Stimulated activated CD8-positive, alpha-beta memory T cell treated with anti-CD3 and anti-CD28 coated beads, Interleukin-7, amount 100 ng/mL, for 1 hour (primary cell): ENCODE measurements around the gene PLEKHG3.

Source experiments
- DNase-seq, 2 donors: peaks; one replicate each; pipeline ENCODE4 v3.0.0-alpha.2; 2020; ENCODE audit warnings: low read depth in 2 of 2

PLEKHG3 gene

DNA sequence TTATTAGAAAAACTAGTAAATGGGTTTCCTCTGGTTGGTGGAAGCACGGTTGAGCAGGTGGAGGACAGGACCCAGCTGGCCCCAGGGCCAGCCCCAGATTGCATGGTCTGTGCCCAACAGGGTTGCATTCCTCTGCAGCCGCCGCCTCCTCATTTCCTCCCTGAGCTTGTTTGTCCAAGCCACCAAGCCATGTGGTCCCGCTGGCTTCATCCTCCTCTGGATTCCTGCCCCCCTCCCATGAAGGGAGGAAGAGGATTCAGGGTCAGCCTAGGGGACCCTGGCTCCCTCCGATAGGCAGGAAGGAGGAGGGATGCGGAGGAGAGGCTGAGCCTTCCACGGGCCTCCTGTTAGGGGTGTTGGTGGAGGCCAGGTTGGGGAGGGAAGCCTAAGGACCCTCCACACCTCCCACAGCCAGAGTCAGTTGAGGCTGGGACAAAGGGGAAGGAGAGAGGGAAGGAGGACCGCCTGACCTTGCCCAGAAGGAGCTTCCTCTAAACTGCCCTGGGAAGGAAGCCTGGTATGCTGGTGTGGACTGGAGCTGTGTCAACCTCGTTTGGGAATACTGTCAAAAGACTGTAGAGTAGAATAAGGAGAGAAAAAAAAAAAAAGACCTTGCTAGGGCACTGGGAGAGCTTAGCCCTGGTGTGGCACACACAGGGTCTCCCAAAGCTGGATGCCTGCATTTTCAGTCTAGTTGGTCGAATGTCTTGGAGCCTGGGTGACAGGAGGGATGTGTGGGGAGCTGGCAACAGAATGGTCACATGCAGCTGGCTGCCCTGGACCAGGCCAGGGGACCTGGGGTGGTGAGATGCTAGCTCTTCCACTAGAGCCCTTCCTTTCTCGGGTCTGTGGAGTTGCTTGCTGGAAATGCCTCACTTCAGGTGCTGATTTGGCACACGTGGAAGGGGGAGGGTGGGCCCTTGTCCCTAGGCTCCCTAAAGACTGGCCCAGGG, 42.4 kb downstream of the PLEKHG3 start:
- DNase-seq = no peak

DNA sequence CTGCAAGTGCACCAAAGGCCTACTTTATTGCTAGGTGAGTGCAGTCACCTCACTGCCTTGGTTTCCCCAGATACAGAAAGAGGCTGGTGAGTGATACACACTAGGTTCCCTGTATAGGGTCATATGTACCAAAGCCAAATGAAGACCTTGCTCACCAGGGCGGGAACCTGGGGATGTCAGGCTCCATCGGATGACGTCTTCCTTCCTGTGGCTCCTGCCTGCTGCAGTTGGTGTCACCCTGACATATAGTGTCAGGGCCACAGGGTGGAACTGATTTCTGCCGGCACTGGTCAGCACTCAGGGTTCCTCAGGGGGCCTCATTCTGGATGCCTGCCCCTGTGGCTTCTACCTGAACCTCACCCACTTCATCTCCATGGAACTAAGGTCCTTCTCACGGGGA, 43.1 kb downstream of the PLEKHG3 start:
- DNase-seq = no peak

DNA sequence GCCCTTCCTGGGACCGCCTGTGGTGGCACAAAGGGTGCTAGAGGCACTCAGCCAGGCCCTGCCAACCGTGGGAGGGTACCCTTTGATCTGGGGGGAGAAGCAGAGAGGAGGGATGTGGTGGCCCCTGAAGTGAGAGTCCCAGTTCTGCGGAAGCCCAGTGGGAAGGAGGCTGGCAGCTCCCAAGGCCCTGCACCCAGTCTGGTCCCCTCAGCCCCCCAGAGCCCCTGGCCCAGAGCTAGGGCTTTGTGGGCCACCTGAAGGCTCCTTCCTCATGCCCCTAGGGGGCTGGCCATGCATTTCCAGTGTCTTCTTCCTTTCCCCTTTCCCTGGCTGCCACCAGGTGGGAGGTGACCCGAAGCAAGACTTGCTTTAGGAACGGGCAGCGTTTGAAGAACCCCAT, 44.3 kb downstream of the PLEKHG3 start:
- DNase-seq = no peak

DNA sequence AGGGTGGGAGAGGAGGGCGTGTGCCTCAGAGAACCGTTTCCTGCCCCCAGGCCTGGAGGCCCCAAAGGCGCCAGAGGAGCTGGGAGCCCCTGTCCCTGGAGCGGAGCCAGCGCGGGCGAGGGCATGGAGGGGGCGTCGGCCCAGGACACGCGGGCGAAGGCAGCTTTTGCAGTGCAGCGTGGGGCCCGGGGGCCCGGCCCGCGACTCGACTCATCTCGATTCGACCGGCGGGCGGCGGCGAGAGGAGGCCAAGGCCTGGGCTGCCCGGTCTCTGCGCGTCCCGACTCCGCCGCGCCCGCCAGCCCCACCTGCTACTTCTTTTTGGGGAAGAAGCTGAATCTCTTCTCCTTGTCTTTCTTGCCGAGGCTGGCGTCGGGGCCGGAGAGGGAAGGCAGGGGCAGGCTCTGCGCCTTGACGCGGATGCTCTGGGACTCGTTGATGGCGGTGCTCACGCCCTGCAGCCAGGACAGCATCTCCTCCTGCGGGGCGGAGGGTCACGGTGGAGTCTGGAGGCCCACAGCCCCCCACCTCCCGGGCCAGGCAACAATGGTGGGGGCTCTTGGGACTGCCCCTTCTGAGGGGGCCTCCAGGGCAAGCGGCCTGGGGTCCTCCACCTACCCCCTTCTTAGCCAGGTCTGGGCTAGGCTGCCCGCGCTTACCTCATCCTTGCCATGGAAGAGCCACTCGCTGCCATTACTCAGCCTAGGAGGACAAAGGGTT, 44.9 kb downstream of the PLEKHG3 start:
- DNase-seq = no peak

DNA sequence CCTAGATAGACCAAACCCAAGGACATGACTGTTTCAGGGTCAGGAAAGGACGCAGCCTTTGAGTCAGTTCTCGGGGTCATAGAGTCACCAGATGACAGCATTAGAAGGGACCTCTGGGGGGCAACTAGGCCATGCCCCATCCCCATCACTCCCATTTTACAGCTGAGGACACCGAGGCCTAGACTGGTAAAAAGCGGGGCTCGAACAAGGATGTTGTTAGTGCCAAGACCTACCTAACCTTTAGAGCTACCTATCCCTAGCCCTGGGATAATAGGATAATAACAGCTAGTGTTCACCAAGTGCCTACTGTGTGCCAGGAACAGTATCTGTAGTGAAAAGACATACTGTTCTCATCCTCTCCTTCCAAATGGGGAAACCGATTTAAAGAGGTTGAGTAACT, 48.7 kb downstream of the PLEKHG3 start:
- no peak for DNase-seq

- no peak for DNase-seq
Observed at GRCh38 chr14:64753374-64753773, 49.1 kb downstream of the PLEKHG3 start.

- no peak for DNase-seq
Observed at GRCh38 chr14:64753999-64754398, 49.8 kb downstream of the PLEKHG3 start.

DNA sequence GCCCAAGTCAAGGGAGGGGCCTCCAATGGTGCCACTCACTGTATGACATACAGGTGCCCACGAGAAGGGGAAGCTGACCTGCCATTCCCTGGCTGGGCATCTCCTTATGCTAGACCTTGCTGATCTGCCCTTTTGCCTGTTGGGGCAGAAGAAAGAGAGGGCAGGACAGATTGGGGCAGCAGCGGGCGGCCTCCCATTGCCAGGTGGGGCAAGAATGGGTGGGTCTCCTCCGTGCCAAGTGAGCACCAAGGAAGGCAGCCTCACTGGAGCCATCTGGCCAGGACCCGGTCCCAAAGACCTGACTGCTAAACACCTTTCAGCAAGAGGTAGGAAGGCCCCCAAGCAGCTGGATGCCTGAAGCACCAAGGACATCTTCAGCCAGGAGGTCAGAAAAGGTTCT, 50.5 kb downstream of the PLEKHG3 start:
- DNase-seq = no peak

- DNase-seq = peak in 1 of 2 donors; percentile 23
Observed at GRCh38 chr14:64755781-64756221, 51.6 kb downstream of the PLEKHG3 start.

DNA sequence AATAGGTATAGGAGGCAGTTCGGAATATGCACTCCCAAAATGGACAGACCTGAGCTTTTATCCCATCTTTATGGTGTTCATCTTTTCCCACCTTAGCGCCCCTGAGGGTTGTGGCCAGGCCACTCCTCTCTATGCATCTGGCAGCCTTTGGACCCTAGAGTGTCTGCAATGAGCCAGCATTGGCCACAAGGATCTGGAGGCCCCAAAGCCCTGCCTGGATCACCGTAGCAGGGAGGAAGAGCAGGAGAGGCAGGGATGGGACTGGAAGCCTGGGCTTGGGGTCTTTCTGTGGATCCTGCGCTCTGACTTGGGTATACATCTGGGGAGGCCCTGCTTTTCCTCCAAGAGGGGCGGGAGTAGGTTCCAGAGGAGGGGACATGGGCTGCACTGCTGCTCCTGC, 52.5 kb downstream of the PLEKHG3 start:
- no peak for DNase-seq

DNA sequence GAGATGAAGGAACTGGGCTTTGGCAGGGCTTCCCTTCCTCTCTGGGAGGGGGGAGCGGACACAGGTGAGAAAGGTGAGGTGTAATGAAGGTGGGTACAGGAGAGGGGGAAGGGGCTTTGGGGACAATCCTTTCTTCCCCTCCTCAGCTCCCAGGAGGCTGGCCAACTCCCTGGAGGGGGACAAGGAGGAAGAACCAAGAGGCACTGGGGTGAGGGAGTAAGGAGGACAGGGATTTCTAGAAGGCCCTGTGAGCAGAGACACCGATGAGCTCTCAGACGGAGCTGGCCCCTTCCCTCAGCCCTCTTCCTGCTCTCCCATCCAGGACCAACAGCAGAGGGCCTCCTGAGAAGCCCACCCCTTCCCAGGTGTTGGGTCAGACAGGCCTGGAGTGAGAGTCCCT, 53.4 kb downstream of the PLEKHG3 start:
- DNase-seq = no peak

GRCh38 chr14:64758025-64758521, 53.8 kb downstream of the PLEKHG3 start:
- no peak for DNase-seq

DNA sequence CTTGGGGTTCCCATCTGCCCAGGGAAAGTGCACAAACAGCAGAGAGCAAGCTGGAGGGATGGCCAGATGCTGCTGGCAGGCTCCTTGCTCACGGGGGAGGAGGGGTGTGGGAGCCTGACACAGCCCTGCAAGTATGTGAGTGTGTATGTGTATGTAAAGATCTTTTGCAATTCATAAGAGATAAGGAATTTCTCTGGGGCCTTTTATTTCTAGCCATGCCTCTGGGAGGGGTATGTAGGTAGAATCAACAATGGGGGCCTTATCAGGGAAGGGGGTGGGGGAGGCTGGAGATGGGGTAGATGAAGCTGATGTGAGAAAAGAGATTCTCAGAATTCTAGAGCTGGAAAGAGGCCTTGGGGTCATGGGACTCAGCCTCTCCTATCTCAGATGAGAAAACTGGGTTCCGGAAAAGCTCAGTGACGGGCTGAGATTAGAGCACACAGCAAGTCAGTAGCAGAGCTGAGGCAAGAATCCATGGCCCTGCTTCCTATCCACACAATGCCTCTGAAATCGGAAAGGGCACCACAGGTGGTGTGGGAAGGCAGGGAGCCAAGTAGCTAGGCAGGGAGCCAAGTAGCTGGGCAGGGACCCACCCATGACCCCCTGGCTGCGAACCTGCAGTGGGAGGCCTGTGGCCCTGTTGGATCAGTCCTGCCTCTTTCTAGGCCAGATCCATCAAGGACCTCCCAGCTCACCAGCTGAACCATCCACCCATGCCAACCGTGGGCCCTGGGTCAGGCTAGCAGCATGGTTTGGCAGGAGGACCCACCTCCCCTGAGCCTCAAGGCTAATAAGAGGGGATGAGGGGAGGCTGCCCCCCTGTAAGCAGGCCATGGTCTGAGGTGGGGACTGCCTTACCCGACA, 54.7 kb downstream of the PLEKHG3 start:
- DNase-seq = no peak

- no peak for DNase-seq
Observed at GRCh38 chr14:64759555-64759938, 55.3 kb downstream of the PLEKHG3 start.

GRCh38 chr14:64760146-64760755, 56.0 kb downstream of the PLEKHG3 start:
- peak in 1 of 2 donors; percentile 26 for DNase-seq

- DNase-seq = no peak
Observed at GRCh38 chr14:64760916-64761315, 56.7 kb downstream of the PLEKHG3 start.

DNA sequence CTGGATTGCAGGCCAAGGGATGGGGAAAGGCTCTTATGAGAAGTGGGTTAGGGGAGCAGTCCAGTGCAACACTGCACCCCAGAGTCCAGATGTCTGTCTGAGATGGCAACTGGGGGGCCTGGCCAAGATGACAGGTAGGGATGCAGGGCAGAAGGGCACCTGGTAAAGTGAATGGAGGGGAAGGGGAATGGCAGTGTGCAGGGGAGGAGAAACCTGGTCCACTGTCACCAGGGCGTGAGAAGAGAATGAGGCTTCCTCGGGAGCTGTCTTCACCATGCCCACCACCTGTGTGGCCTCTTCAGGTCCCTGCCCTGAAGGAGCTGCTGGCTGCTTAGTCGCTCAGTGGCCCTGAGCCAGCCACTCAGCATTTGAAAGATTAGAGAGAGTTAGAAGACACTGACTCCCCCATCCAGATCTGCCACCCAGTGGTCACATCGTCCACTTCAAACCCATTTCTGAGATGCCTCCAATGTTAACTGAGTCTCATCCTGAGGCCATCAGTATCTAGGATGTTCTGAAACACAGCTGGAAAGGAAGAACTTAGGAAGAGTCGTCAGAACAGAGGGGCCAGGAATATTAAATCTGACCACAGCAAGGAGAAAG, 57.3 kb downstream of the PLEKHG3 start:
- no peak for DNase-seq

GRCh38 chr14:64762044-64763034, 58.1 kb downstream of the PLEKHG3 start:
- DNase-seq = no peak

- no peak for DNase-seq
Observed at GRCh38 chr14:64763085-64763782, 59.0 kb downstream of the PLEKHG3 start.
